RCC 7860 (cell line): ENCODE measurements around the gene NECAP2.

ENCODE experiments used
- DNase-seq: peaks from one replicate; pipeline ENCODE4 v3.0.0-alpha.2; 2015; ENCODE audit warnings: low spot score
- FAIRE-seq: peaks from 2 replicates; lab custom pipeline; 2012; peaks lifted over from hg19 to GRCh38; lab: Jason Lieb, UNC

The NECAP2 gene

GRCh38 chr1:16440470-16441281 is at the start of gene NECAP2:
TSS of gene NECAP2 (plus strand) at chr1:16440724. CDS start at chr1:16440762, 38 bp downstream.
- peak; percentile 33 for FAIRE-seq
- DNase-seq: peak; percentile 85

GRCh38 chr1:16391411-16391810 is 49.1 kb upstream of the NECAP2 start:
- FAIRE-seq (no peak), DNase-seq (no peak)

GRCh38 chr1:16392740-16393569 is 47.6 kb upstream of the NECAP2 start:
- FAIRE-seq: no peak

GRCh38 chr1:16393570-16394521 is 46.7 kb upstream of the NECAP2 start:
- no peak for FAIRE-seq
- DNase-seq: no peak

More at GRCh38 chr1:16392740-16393569, 47.6 kb upstream of the NECAP2 start:
- DNase-seq: no peak

- no peak for FAIRE-seq
- DNase-seq: no peak
Measured at GRCh38 chr1:16394977-16395376, 45.5 kb upstream of the NECAP2 start.

GRCh38 chr1:16396591-16396990 is 43.9 kb upstream of the NECAP2 start:
- DNase-seq (peak; percentile 62), FAIRE-seq (peak; percentile 68)

- DNase-seq (no peak), FAIRE-seq (no peak)
Measured at GRCh38 chr1:16397120-16397519, 43.4 kb upstream of the NECAP2 start.

GRCh38 chr1:16398371-16398953 is 42.1 kb upstream of the NECAP2 start:
- FAIRE-seq: no peak
- no peak for DNase-seq

- no peak for FAIRE-seq
- DNase-seq: peak; percentile 33
Measured at GRCh38 chr1:16402742-16403141, 37.8 kb upstream of the NECAP2 start.

GRCh38 chr1:16405441-16405840 is 35.1 kb upstream of the NECAP2 start:
- FAIRE-seq (no peak), DNase-seq (no peak)

GRCh38 chr1:16406868-16407267 is 33.7 kb upstream of the NECAP2 start:
- DNase-seq (no peak), FAIRE-seq (no peak)

GRCh38 chr1:16409536-16410152 is 30.9 kb upstream of the NECAP2 start:
- DNase-seq (no peak), FAIRE-seq (no peak)

- FAIRE-seq (no peak), DNase-seq (no peak)
Measured at GRCh38 chr1:16410803-16411202, 29.7 kb upstream of the NECAP2 start.

- FAIRE-seq: no peak
Measured at GRCh38 chr1:16413191-16413590, 27.3 kb upstream of the NECAP2 start.

GRCh38 chr1:16418823-16419425 is 21.6 kb upstream of the NECAP2 start:
- DNase-seq: no peak
- FAIRE-seq: no peak

More at GRCh38 chr1:16413191-16413590, 27.3 kb upstream of the NECAP2 start:
- no peak for DNase-seq

GRCh38 chr1:16420424-16421118 is 20.0 kb upstream of the NECAP2 start:
- FAIRE-seq: no peak
- no peak for DNase-seq

- no peak for FAIRE-seq
Measured at GRCh38 chr1:16421201-16421600, 19.3 kb upstream of the NECAP2 start.

GRCh38 chr1:16422041-16422440 is 18.5 kb upstream of the NECAP2 start:
- FAIRE-seq (no peak), DNase-seq (no peak)

More at GRCh38 chr1:16421201-16421600, 19.3 kb upstream of the NECAP2 start:
- no peak for DNase-seq
